ENCODE data around the gene ANK3. TPM values are rescaled to one million over a fixed set of nuclear protein-coding genes. Genes with fewer than 3 reads are reported as not detected.

The ANK3 gene
- total and polyA plus RNA-seq, 2 donors from 2014 or later = 38.2 to 214 TPM

- no peaks in the 10 kb centered on the region for H3K9me3 ChIP-seq (ENCODE audit: control insufficient read depth in 2 of 3, insufficient read depth in 1 of 3, low read length in 3 of 3)
- no peak overlapping the region for H3K4me3 ChIP-seq (ENCODE audit: low read length in 3 of 3)
- peaks cover 0 to 6% (median 4%) of the 10 kb centered on the region in 3 donors for H3K36me3 ChIP-seq (ENCODE audit: control insufficient read depth in 2 of 3, insufficient read depth in 3 of 3, low read length in 3 of 3)
- H3K27me3 ChIP-seq (ENCODE audit: control insufficient read depth, insufficient read depth, low read length) = no peaks in the 10 kb centered on the region
- intact Hi-C loops (cut with DNase I) = no loop called here
- no peak overlapping the region for H3K9ac ChIP-seq (ENCODE audit: low read length in 3 of 3)
- peaks cover 0 to 3% (median 0%) of the 10 kb centered on the region in 3 donors for H3K4me1 ChIP-seq (ENCODE audit: control insufficient read depth in 2 of 3, insufficient read depth in 2 of 3, low read depth in 1 of 3, low read length in 3 of 3)
- FAIRE-seq = peak; percentile 78
- peak in 3 of 5 donors; percentile 29 to 76 (median 76) for DNase-seq
- TF ChIP-seq CTCF (IDR thresholded peaks at IDR 0.05; ENCODE audit: borderline replicate concordance, extremely low read depth, insufficient read depth) = no peak
- H3K27ac ChIP-seq (ENCODE audit: low read depth in 2 of 2, low read length in 2 of 2) = no peak overlapping the region
These were observed 131.8 kb downstream of the ANK3 start for GRCh38 chr10:60257767-60258428.

- no peak for TF ChIP-seq CTCF (IDR thresholded peaks at IDR 0.05; ENCODE audit: borderline replicate concordance, extremely low read depth, insufficient read depth)
- H3K9ac ChIP-seq (ENCODE audit: low read length in 3 of 3) = no peak overlapping the region
- no peaks in the 10 kb centered on the region for H3K27me3 ChIP-seq (ENCODE audit: control insufficient read depth, insufficient read depth, low read length)
- H3K27ac ChIP-seq (ENCODE audit: low read depth in 2 of 2, low read length in 2 of 2) = no peak overlapping the region
- no peak overlapping the region for H3K4me3 ChIP-seq (ENCODE audit: low read length in 3 of 3)
- intact Hi-C loops (cut with DNase I) = no loop called here
- DNase-seq = no peak
- no peak for FAIRE-seq
- no peaks in the 10 kb centered on the region for H3K36me3 ChIP-seq (ENCODE audit: control insufficient read depth in 2 of 3, insufficient read depth in 3 of 3, low read length in 3 of 3)
- no peaks in the 10 kb centered on the region for H3K9me3 ChIP-seq (ENCODE audit: control insufficient read depth in 2 of 3, insufficient read depth in 1 of 3, low read length in 3 of 3)
- peaks cover 0 to 3% (median 2%) of the 10 kb centered on the region in 3 donors for H3K4me1 ChIP-seq (ENCODE audit: control insufficient read depth in 2 of 3, insufficient read depth in 2 of 3, low read depth in 1 of 3, low read length in 3 of 3)
These were observed 134.9 kb downstream of the ANK3 start for GRCh38 chr10:60254776-60255175.

DNA sequence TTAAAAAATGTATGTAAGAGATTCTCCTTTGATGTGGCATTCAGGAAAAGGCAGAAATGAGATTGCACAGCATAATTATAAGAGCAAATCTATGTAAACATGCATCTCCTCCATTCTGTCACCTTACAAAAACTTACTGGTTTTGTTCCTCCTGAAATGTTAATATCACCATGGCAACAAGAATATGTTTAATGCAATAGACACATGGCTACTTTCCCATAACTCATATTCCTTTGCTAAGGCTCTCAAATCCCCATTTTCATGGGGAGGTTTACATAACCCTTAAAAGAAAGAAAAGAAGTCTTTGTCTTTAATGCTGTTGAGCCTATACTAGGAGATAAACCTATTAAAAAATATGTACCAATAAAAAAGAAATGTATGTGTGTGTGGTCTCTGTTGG lies 136.2 kb downstream of the ANK3 start:
- no peak for TF ChIP-seq CTCF (IDR thresholded peaks at IDR 0.05; ENCODE audit: borderline replicate concordance, extremely low read depth, insufficient read depth)
- no peak for DNase-seq
- Histone ChIP-seq H3K9me3 (ENCODE audit: control insufficient read depth in 2 of 3, insufficient read depth in 1 of 3, low read length in 3 of 3) (no peaks in the 10 kb centered on the region), H3K9ac (ENCODE audit: low read length in 3 of 3) (no peak overlapping the region), H3K36me3 (ENCODE audit: control insufficient read depth in 2 of 3, insufficient read depth in 3 of 3, low read length in 3 of 3) (no peaks in the 10 kb centered on the region), H3K4me3 (ENCODE audit: low read length in 3 of 3) (no peak overlapping the region), H3K27ac (ENCODE audit: low read depth in 2 of 2, low read length in 2 of 2) (no peak overlapping the region), H3K27me3 (ENCODE audit: control insufficient read depth, insufficient read depth, low read length) (no peaks in the 10 kb centered on the region), H3K4me1 (ENCODE audit: control insufficient read depth in 2 of 3, insufficient read depth in 2 of 3, low read depth in 1 of 3, low read length in 3 of 3) (peaks cover 0 to 2% (median 2%) of the 10 kb centered on the region in 3 donors)
- intact Hi-C loops (cut with DNase I) = no loop called here
- no peak for FAIRE-seq

All from kidney (tissue), 14 donors.